GM23338 (cell line): ENCODE measurements around the gene STXBP2. TPM values are rescaled to one million over a fixed set of nuclear protein-coding genes. Genes with fewer than 3 reads are reported as not detected.

ENCODE experiments used
- CREB1 ChIP-seq: fragments of 250-450 bp; sonication (Bioruptor Pico); IDR thresholded peaks from 2 replicates; pipeline ENCODE4 v1.5.0; 2020; ENCODE audit warnings: low read depth, mild to moderate bottlenecking, moderate library complexity
- EZH2 ChIP-seq: fragments of 200-600 bp; sonication (generic); IDR thresholded peaks from one replicate; pipeline ENCODE4 v1.8.0; 2017; ENCODE audit warnings: antibody characterized with exemption, mild to moderate bottlenecking, low read depth; ENCODE audit not compliant: unreplicated experiment
- EZH2phosphoT487 ChIP-seq: fragments of 200-600 bp; sonication (generic); IDR thresholded peaks from one replicate; pipeline ENCODE4 v1.8.1; 2018; ENCODE audit warnings: antibody characterized with exemption; ENCODE audit not compliant: unreplicated experiment
- NANOG ChIP-seq: IDR thresholded peaks from 2 replicates; pipeline ENCODE4 v1.6.1; 2016; ENCODE audit warnings: antibody characterized with exemption, borderline replicate concordance
- POLR2AphosphoS5 ChIP-seq: IDR thresholded peaks from 2 replicates; pipeline ENCODE4 v1.6.1; 2016; ENCODE audit warnings: antibody characterized with exemption, low read depth
- STAT1 ChIP-seq: IDR thresholded peaks from one replicate; pipeline ENCODE4 v1.6.1; 2016; ENCODE audit warnings: antibody characterized with exemption; ENCODE audit not compliant: unreplicated experiment
- ZNF331 ChIP-seq: fragments of 250-450 bp; sonication (Bioruptor Pico); IDR thresholded peaks from 2 replicates; pipeline ENCODE4 v1.5.0; 2020; ENCODE audit warnings: low read depth, mild to moderate bottlenecking, moderate library complexity
- polyA plus RNA-seq: library from polyadenylated mRNA; unstranded; fragments of >200 nt; fragmentation: Nextera tagmentation; extraction: Ambion mirVana; gene quantifications from 2 replicates; pipeline ENCODE4 v1.2.1, GENCODE V29; 2016
- total RNA-seq: library from RNA; depleted of rRNA; stranded (reverse); fragments of >200 nt; shearing (Covaris generic); gene quantifications from 2 replicates; pipeline ENCODE4 v1.2.3, GENCODE V29; 2014
- TF ChIP-seq, protein P1 (sequence below): fragments of 250-450 bp; sonication (Bioruptor Pico); IDR thresholded peaks from 2 replicates; pipeline ENCODE4 v1.5.0; 2020; ENCODE audit warnings: mild to moderate bottlenecking, moderate library complexity
- TF ChIP-seq, protein P2 (sequence below), 2 experiments: fragments of 200-600 bp in 1 of 2; sonication (generic) in 1 of 2; conservative IDR thresholded peaks; 2 replicates each; pipeline versions ENCODE4 v1.5.1 to v1.6.1; 2016 to 2017; ENCODE audit warnings: antibody characterized with exemption in 2 of 2, low read depth in 2 of 2, mild to moderate bottlenecking in 2 of 2, moderate library complexity in 1 of 2
- TF ChIP-seq, protein P3 (sequence below): IDR thresholded peaks from 2 replicates; pipeline ENCODE4 v1.6.1; 2016; ENCODE audit warnings: antibody characterized with exemption

The STXBP2 gene
- total and polyA plus RNA-seq, 2 experiments from 2014 or later, result 42.6 to 55.8 TPM

DNA sequence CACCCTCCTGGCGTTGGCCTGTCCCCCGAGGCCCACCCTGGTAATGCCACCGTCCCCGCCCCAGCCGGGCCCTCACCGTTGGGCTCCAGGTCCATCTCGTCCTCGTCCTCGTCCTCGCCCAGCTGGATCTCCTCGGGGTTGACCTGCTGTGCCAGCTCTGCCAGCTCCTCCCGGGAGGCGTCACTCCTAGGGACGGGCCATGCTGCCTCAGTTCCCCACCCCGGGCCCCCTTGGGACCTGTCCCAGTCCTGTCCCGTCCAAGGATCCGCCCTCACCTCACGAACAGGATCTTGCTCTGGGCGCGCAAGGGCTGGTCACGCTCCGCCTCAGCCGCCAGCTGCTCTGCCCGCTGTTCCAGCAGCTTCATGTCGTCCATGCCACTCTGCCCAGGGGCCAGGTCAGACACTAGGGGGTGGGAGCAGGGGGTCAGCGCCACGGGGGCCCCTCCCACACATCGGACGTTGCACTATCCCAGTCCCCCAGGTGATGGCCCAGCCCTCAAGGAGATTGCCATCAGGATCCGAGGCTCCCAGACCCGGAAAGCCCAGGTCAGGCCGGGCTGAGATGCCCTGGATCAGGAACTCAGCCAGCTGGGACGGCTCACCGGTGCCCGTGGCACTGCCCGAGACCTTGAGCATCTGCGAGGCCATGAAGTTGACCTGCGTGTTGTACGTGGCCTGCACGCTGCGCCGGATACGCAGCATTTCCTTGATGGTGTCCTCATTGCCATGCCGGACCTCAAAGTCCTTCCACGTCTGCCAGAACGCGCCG lies 17.1 kb upstream of the STXBP2 start (continued):
- TF ChIP-seq, protein P1, sequence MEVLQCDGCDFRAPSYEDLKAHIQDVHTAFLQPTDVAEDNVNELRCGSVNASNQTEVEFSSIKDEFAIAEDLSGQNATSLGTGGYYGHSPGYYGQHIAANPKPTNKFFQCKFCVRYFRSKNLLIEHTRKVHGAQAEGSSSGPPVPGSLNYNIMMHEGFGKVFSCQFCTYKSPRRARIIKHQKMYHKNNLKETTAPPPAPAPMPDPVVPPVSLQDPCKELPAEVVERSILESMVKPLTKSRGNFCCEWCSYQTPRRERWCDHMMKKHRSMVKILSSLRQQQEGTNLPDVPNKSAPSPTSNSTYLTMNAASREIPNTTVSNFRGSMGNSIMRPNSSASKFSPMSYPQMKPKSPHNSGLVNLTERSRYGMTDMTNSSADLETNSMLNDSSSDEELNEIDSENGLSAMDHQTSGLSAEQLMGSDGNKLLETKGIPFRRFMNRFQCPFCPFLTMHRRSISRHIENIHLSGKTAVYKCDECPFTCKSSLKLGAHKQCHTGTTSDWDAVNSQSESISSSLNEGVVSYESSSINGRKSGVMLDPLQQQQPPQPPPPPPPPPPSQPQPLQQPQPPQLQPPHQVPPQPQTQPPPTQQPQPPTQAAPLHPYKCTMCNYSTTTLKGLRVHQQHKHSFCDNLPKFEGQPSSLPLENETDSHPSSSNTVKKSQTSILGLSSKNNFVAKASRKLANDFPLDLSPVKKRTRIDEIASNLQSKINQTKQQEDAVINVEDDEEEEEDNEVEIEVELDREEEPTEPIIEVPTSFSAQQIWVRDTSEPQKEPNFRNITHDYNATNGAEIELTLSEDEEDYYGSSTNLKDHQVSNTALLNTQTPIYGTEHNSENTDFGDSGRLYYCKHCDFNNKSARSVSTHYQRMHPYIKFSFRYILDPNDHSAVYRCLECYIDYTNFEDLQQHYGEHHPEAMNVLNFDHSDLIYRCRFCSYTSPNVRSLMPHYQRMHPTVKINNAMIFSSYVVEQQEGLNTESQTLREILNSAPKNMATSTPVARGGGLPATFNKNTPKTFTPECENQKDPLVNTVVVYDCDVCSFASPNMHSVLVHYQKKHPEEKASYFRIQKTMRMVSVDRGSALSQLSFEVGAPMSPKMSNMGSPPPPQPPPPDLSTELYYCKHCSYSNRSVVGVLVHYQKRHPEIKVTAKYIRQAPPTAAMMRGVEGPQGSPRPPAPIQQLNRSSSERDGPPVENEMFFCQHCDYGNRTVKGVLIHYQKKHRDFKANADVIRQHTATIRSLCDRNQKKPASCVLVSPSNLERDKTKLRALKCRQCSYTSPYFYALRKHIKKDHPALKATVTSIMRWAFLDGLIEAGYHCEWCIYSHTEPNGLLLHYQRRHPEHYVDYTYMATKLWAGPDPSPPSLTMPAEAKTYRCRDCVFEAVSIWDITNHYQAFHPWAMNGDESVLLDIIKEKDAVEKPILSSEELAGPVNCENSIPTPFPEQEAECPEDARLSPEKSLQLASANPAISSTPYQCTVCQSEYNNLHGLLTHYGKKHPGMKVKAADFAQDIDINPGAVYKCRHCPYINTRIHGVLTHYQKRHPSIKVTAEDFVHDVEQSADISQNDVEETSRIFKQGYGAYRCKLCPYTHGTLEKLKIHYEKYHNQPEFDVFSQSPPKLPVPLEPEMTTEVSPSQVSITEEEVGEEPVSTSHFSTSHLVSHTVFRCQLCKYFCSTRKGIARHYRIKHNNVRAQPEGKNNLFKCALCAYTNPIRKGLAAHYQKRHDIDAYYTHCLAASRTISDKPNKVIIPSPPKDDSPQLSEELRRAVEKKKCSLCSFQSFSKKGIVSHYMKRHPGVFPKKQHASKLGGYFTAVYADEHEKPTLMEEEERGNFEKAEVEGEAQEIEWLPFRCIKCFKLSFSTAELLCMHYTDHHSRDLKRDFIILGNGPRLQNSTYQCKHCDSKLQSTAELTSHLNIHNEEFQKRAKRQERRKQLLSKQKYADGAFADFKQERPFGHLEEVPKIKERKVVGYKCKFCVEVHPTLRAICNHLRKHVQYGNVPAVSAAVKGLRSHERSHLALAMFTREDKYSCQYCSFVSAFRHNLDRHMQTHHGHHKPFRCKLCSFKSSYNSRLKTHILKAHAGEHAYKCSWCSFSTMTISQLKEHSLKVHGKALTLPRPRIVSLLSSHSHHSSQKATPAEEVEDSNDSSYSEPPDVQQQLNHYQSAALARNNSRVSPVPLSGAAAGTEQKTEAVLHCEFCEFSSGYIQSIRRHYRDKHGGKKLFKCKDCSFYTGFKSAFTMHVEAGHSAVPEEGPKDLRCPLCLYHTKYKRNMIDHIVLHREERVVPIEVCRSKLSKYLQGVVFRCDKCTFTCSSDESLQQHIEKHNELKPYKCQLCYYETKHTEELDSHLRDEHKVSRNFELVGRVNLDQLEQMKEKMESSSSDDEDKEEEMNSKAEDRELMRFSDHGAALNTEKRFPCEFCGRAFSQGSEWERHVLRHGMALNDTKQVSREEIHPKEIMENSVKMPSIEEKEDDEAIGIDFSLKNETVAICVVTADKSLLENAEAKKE (CRISPR knock-in tag), result no peak
- TF ChIP-seq POLR2AphosphoS5 (no peak), STAT1 (no peak), NANOG (no peak), ZNF331 (CRISPR knock-in tag) (no peak), EZH2 (no peak), EZH2phosphoT487 (no peak), CREB1 (CRISPR knock-in tag) (no peak)
- TF ChIP-seq, protein P2, sequence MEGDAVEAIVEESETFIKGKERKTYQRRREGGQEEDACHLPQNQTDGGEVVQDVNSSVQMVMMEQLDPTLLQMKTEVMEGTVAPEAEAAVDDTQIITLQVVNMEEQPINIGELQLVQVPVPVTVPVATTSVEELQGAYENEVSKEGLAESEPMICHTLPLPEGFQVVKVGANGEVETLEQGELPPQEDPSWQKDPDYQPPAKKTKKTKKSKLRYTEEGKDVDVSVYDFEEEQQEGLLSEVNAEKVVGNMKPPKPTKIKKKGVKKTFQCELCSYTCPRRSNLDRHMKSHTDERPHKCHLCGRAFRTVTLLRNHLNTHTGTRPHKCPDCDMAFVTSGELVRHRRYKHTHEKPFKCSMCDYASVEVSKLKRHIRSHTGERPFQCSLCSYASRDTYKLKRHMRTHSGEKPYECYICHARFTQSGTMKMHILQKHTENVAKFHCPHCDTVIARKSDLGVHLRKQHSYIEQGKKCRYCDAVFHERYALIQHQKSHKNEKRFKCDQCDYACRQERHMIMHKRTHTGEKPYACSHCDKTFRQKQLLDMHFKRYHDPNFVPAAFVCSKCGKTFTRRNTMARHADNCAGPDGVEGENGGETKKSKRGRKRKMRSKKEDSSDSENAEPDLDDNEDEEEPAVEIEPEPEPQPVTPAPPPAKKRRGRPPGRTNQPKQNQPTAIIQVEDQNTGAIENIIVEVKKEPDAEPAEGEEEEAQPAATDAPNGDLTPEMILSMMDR (conservative IDR thresholded peaks at IDR 0.05; ENCODE audit: low read depth in 2 of 2), result no peak
- TF ChIP-seq, protein P3, sequence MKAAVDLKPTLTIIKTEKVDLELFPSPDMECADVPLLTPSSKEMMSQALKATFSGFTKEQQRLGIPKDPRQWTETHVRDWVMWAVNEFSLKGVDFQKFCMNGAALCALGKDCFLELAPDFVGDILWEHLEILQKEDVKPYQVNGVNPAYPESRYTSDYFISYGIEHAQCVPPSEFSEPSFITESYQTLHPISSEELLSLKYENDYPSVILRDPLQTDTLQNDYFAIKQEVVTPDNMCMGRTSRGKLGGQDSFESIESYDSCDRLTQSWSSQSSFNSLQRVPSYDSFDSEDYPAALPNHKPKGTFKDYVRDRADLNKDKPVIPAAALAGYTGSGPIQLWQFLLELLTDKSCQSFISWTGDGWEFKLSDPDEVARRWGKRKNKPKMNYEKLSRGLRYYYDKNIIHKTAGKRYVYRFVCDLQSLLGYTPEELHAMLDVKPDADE, result no peak
